ENCODE results near the gene PCDHGA8. TPM values are rescaled to one million over a fixed set of nuclear protein-coding genes. Genes with fewer than 3 reads are reported as not detected.

PCDHGA8 gene
- total and polyA plus RNA-seq, 2 experiments from 2014 or later = 1.0 to 2.3 TPM

DNA sequence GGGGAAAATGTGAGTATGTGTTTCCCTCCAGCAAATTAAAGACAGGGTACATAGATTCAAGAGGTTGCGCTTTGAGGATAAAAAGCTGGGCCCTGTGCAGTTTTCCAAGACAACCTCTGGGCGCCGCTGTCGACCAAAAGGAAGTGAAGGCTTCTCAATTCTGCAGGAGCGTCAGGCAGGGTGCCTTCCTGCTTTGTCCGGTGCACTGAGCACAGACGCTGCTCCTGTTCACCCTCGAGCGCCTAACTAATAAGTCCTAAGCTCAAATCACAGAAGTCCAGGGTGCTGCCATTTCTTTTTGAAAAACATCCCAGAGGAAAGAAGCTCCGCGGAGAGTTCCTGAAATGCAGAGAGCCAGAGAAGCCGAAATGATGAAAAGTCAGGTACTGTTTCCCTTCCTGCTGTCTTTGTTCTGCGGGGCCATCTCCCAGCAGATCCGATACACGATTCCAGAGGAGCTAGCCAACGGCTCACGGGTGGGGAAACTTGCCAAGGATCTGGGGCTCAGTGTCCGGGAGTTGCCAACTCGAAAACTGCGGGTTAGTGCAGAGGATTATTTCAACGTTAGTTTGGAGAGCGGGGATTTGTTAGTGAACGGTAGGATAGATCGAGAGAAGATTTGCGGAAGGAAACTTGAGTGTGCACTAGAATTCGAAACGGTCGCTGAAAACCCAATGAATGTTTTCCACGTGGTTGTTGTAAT, 42.4 kb upstream of the PCDHGA8 start, which contains the start of gene PCDHGB1:
PCDHGB1 (plus strand) TSS at position 183 of the 703 bp plus-strand sequence; CDS start at position 345, 162 bp downstream.
- Histone ChIP-seq H3K4me1 (ENCODE audit: low read depth) (no peaks in the 10 kb centered on the region), H3K4me3 (no peak within 1 kb of the TSS), H3K9me3 (ENCODE audit: low read depth) (no peaks in the 10 kb centered on the region), H3K36me3 (no peaks in the 10 kb centered on the region), H3K27me3 (no peaks in the 10 kb centered on the region), H3K27ac (no peak within 1 kb of the TSS)
- DNase-seq (ENCODE audit: low read depth in 1 of 2, low spot score in 1 of 2) = peak; percentile 30 to 59
- TF ChIP-seq, protein P1, sequence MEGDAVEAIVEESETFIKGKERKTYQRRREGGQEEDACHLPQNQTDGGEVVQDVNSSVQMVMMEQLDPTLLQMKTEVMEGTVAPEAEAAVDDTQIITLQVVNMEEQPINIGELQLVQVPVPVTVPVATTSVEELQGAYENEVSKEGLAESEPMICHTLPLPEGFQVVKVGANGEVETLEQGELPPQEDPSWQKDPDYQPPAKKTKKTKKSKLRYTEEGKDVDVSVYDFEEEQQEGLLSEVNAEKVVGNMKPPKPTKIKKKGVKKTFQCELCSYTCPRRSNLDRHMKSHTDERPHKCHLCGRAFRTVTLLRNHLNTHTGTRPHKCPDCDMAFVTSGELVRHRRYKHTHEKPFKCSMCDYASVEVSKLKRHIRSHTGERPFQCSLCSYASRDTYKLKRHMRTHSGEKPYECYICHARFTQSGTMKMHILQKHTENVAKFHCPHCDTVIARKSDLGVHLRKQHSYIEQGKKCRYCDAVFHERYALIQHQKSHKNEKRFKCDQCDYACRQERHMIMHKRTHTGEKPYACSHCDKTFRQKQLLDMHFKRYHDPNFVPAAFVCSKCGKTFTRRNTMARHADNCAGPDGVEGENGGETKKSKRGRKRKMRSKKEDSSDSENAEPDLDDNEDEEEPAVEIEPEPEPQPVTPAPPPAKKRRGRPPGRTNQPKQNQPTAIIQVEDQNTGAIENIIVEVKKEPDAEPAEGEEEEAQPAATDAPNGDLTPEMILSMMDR (IDR thresholded peaks at IDR 0.05; ENCODE audit: low read depth, low read length) = peak; percentile 53

DNA sequence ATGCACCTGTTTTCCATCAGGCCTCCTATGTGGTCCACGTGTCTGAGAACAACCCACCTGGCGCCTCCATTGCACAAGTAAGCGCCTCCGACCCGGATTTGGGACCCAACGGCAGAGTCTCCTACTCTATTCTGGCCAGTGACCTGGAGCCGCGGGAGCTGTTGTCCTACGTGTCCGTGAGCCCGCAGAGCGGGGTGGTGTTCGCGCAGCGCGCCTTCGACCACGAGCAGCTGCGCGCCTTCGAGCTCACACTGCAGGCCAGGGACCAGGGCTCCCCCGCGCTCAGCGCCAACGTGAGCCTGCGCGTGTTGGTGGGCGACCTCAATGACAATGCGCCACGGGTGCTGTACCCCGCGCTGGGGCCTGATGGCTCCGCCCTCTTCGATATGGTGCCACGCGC, 40.8 kb upstream of the PCDHGA8 start:
- H3K27me3 ChIP-seq = no peaks in the 10 kb centered on the region
- H3K4me1 ChIP-seq (ENCODE audit: low read depth) = no peaks in the 10 kb centered on the region
- H3K4me3 ChIP-seq = no peak overlapping the region
- H3K9me3 ChIP-seq (ENCODE audit: low read depth) = no peaks in the 10 kb centered on the region
- no peak for DNase-seq (ENCODE audit: low read depth in 1 of 2, low spot score in 1 of 2)
- H3K27ac ChIP-seq = no peak overlapping the region
- no peaks in the 10 kb centered on the region for H3K36me3 ChIP-seq
- TF ChIP-seq, protein P1 (IDR thresholded peaks at IDR 0.05; ENCODE audit: low read depth, low read length) = no peak

DNA sequence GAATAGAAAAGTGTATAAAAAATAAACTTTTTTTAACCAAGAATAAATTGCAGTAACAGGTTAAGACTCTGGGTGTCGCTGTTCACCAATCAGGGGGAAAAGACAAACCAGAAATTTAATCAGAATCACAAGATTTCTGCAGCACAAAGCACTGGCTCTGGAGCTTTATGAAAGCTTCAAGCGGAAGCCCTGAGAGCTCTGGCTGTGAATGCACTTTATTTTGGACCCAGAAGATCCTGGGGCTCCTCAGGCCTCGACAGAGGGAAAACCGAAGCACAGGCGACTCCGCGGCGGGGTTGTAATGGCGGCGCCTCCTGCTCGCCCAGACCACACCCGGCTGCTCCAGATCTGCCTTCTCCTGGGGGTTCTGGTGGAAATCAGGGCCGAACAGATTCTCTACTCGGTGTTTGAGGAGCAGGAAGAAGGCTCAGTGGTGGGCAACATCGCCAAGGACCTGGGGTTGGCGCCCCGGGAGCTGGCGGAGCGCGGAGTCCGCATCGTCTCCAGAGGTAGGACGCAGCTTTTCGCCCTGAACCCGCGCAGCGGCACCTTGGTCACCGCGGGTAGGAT, 37.4 kb upstream of the PCDHGA8 start, which contains the start of gene PCDHGA4:
PCDHGA4 (plus strand) TSS at position 122 of the 570 bp plus-strand sequence; CDS start at position 209, 87 bp downstream.
- TF ChIP-seq, protein P1 (IDR thresholded peaks at IDR 0.05; ENCODE audit: low read depth, low read length) = peak; percentile 39
- H3K36me3 ChIP-seq = no peaks in the 10 kb centered on the region

DNA sequence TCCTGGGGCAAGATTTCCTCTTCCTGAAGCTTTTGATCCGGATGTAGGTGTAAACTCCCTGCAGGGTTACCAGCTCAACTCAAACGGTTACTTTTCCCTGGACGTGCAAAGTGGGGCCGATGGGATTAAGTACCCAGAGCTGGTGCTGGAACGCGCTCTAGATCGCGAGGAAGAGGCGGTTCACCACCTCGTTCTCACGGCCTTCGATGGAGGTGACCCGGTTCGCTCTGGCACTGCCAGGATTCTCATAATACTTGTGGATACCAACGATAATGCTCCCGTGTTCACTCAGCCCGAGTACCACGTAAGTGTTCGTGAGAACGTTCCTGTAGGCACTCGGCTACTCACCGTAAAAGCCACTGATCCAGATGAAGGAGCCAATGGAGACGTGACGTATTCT, 36.8 kb upstream of the PCDHGA8 start:
- TF ChIP-seq, protein P1 (IDR thresholded peaks at IDR 0.05; ENCODE audit: low read depth, low read length) = no peak
- Histone ChIP-seq H3K36me3 (no peaks in the 10 kb centered on the region), H3K4me1 (ENCODE audit: low read depth) (no peaks in the 10 kb centered on the region), H3K27ac (no peak overlapping the region), H3K4me3 (no peak overlapping the region), H3K9me3 (ENCODE audit: low read depth) (peaks cover 2% of the 10 kb centered on the region), H3K27me3 (no peaks in the 10 kb centered on the region)
- no peak for DNase-seq (ENCODE audit: low read depth in 1 of 2, low spot score in 1 of 2)

More for the DNA sequence above, 37.4 kb upstream of the PCDHGA8 start, which contains the start of gene PCDHGA4:
- peak in 1 of 2 donors; percentile 30 for DNase-seq (ENCODE audit: low read depth in 1 of 2, low spot score in 1 of 2)
- Histone ChIP-seq H3K9me3 (ENCODE audit: low read depth) (no peaks in the 10 kb centered on the region), H3K4me1 (ENCODE audit: low read depth) (no peaks in the 10 kb centered on the region), H3K27ac (no peak within 1 kb of the TSS), H3K27me3 (no peaks in the 10 kb centered on the region), H3K4me3 (no peak within 1 kb of the TSS)

DNA sequence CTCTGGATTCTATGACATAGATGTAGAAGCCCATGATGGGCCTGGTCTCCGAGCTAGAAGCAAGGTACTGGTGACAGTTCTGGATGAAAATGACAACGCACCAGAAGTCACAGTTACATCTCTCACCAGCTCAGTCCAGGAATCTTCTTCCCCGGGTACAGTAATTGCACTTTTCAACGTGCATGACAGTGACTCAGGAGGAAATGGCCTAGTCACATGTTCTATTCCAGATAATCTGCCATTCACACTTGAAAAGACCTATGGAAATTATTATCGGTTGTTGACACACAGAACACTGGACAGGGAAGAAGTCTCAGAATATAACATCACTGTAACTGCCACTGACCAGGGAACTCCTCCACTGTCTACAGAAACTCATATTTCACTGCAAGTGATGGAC, 36.3 kb upstream of the PCDHGA8 start:
- peaks cover 3% of the 10 kb centered on the region for H3K9me3 ChIP-seq (ENCODE audit: low read depth)
- TF ChIP-seq, protein P1 (IDR thresholded peaks at IDR 0.05; ENCODE audit: low read depth, low read length) = no peak
- H3K27ac ChIP-seq = no peak overlapping the region

More for the DNA sequence above, 36.3 kb upstream of the PCDHGA8 start:
- DNase-seq (ENCODE audit: low read depth in 1 of 2, low spot score in 1 of 2) = no peak
- Histone ChIP-seq H3K36me3 (no peaks in the 10 kb centered on the region), H3K4me3 (no peak overlapping the region), H3K27me3 (no peaks in the 10 kb centered on the region), H3K4me1 (ENCODE audit: low read depth) (no peaks in the 10 kb centered on the region)

Measured in cardiac muscle cell (in vitro differentiated cells and primary cell).